ENCODE measurements around the gene CCL28.

The CCL28 gene

GRCh38 chr5:43413966-43414365 is 1.8 kb upstream of the CCL28 start:
- Histone ChIP-seq H3K27me3 (ENCODE audit: insufficient read depth, low read depth) (no peaks in the 10 kb centered on the region), H2AFZ (ENCODE audit: low read depth) (no peak overlapping the region), H3K9ac (no peak overlapping the region), H3K4me2 (no peak overlapping the region), H3K27ac (no peak overlapping the region), H3K79me2 (ENCODE audit: insufficient read depth, low read depth) (no peaks in the 10 kb centered on the region), H3K4me3 (IDR thresholded peaks at IDR 0.05; ENCODE audit: insufficient read depth, low read depth, low read length) (no peak overlapping the region), H3K36me3 (ENCODE audit: insufficient read depth) (no peaks in the 10 kb centered on the region), H3K4me1 (ENCODE audit: low read depth, poor library complexity, severe bottlenecking) (no peaks in the 10 kb centered on the region), H4K20me1 (ENCODE audit: insufficient read depth) (no peaks in the 10 kb centered on the region)
- TF ChIP-seq CTCF (conservative IDR thresholded peaks at IDR 0.05; ENCODE audit: low read depth, low read length) = no peak

- no peak overlapping the region for H3K27ac ChIP-seq
- TF ChIP-seq CTCF (conservative IDR thresholded peaks at IDR 0.05; ENCODE audit: low read depth, low read length) = no peak
- H3K9ac ChIP-seq = no peak overlapping the region
- no peak overlapping the region for H2AFZ ChIP-seq (ENCODE audit: low read depth)
- no peaks in the 10 kb centered on the region for H4K20me1 ChIP-seq (ENCODE audit: insufficient read depth)
- no peak overlapping the region for H3K4me2 ChIP-seq
- H3K79me2 ChIP-seq (ENCODE audit: insufficient read depth, low read depth) = no peaks in the 10 kb centered on the region
- H3K27me3 ChIP-seq (ENCODE audit: insufficient read depth, low read depth) = no peaks in the 10 kb centered on the region
- no peak overlapping the region for H3K4me3 ChIP-seq (IDR thresholded peaks at IDR 0.05; ENCODE audit: insufficient read depth, low read depth, low read length)
- no peaks in the 10 kb centered on the region for H3K36me3 ChIP-seq (ENCODE audit: insufficient read depth)
- H3K4me1 ChIP-seq (ENCODE audit: low read depth, poor library complexity, severe bottlenecking) = no peaks in the 10 kb centered on the region
Measured at GRCh38 chr5:43412644-43413043, 453 bp upstream of the CCL28 start.

- Histone ChIP-seq H3K27me3 (ENCODE audit: insufficient read depth, low read depth) (no peaks in the 10 kb centered on the region), H2AFZ (ENCODE audit: low read depth) (no peak overlapping the region), H4K20me1 (ENCODE audit: insufficient read depth) (no peaks in the 10 kb centered on the region), H3K27ac (no peak overlapping the region), H3K79me2 (ENCODE audit: insufficient read depth, low read depth) (no peaks in the 10 kb centered on the region), H3K4me1 (ENCODE audit: low read depth, poor library complexity, severe bottlenecking) (no peaks in the 10 kb centered on the region), H3K4me2 (no peak overlapping the region), H3K4me3 (IDR thresholded peaks at IDR 0.05; ENCODE audit: insufficient read depth, low read depth, low read length) (no peak overlapping the region), H3K9ac (no peak overlapping the region), H3K36me3 (ENCODE audit: insufficient read depth) (no peaks in the 10 kb centered on the region)
- no peak for TF ChIP-seq CTCF (conservative IDR thresholded peaks at IDR 0.05; ENCODE audit: low read depth, low read length)
Measured at GRCh38 chr5:43411495-43411894, 696 bp downstream of the CCL28 start.

GRCh38 chr5:43410414-43410813 is 1.8 kb downstream of the CCL28 start:
- Histone ChIP-seq H3K79me2 (ENCODE audit: insufficient read depth, low read depth) (no peaks in the 10 kb centered on the region), H2AFZ (ENCODE audit: low read depth) (no peak overlapping the region), H3K4me3 (IDR thresholded peaks at IDR 0.05; ENCODE audit: insufficient read depth, low read depth, low read length) (no peak overlapping the region), H3K9ac (no peak overlapping the region), H3K4me2 (no peak overlapping the region), H3K4me1 (ENCODE audit: low read depth, poor library complexity, severe bottlenecking) (no peaks in the 10 kb centered on the region), H4K20me1 (ENCODE audit: insufficient read depth) (no peaks in the 10 kb centered on the region), H3K27me3 (ENCODE audit: insufficient read depth, low read depth) (no peaks in the 10 kb centered on the region), H3K36me3 (ENCODE audit: insufficient read depth) (no peaks in the 10 kb centered on the region), H3K27ac (no peak overlapping the region)
- TF ChIP-seq CTCF (conservative IDR thresholded peaks at IDR 0.05; ENCODE audit: low read depth, low read length) = no peak

Data from KMS-11 (cell line).